ENCODE results near the gene TLL2.
"Not testable (repeated sequence)": the region's sequence is repeated elsewhere in the genome, so short reads cannot be mapped to it uniquely, and the experiment has no call there.

DNA sequence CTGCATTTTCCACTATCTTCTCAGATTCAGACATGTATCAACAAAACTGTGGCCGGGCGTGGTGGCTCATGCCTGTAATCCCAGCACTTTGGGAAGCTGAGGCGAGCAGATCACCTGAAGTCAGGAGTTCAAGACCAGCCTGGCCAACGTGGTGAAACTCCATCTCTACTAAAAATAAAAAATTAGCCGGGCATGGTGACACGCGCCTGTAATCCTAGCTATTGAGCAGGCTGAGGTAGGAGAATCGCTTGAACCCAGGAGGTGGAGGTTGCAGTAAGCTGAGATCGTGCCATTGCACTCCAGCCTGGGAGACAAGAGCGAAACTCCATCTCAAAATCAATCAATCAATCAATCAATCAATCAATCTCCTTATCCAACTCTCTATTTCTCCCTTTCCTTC is 31.8 kb upstream of the TLL2 start:
- TF ChIP-seq TCF7 (CRISPR knock-in tag; IDR thresholded peaks at IDR 0.05; ENCODE audit: low read depth); CTCF (IDR thresholded peaks at IDR 0.05); ZNF317 (CRISPR knock-in tag; IDR thresholded peaks at IDR 0.05; ENCODE audit: borderline replicate concordance, low read depth); STAT6 (CRISPR knock-in tag; conservative IDR thresholded peaks at IDR 0.05; ENCODE audit: low read depth); JUN (CRISPR knock-in tag; IDR thresholded peaks at IDR 0.05); CDX4 (CRISPR knock-in tag; IDR thresholded peaks at IDR 0.05; ENCODE audit: borderline replicate concordance); CREB1 (CRISPR knock-in tag; IDR thresholded peaks at IDR 0.05); NFATC4 (CRISPR knock-in tag; IDR thresholded peaks at IDR 0.05): not testable (repeated sequence)

Measured in WTC11 (cell line).